Measurements from ENCODE around the gene COL6A1.

The COL6A1 gene

GRCh38 chr21:45990741-45991605, 9.4 kb downstream of the COL6A1 start:
- H3K36me3 ChIP-seq (replicated peaks): peaks cover 83% of the 10 kb centered on the region
- no peak for DNase-seq
- in situ Hi-C loops (cut with HindIII; ENCODE audit: low pct_ligation_motif_present, low sequenced_read_pairs): no loop called here
- no peak for TF ChIP-seq CTCF (IDR thresholded peaks at IDR 0.05; ENCODE audit: low read depth, low read length, missing control alignments)
- H3K27ac ChIP-seq: no peak overlapping the region
- no peak overlapping the region for H3K4me3 ChIP-seq (ENCODE audit: low read depth, low read length)
- no peaks in the 10 kb centered on the region for H3K27me3 ChIP-seq (replicated peaks)

- in situ Hi-C loops (cut with HindIII; ENCODE audit: low pct_ligation_motif_present, low sequenced_read_pairs): no loop called here
- peaks cover 83% of the 10 kb centered on the region for H3K36me3 ChIP-seq (replicated peaks)
- TF ChIP-seq CTCF (IDR thresholded peaks at IDR 0.05; ENCODE audit: low read depth, low read length, missing control alignments): no peak
- no peak overlapping the region for H3K4me3 ChIP-seq (ENCODE audit: low read depth, low read length)
- H3K27me3 ChIP-seq (replicated peaks): no peaks in the 10 kb centered on the region
- no peak for DNase-seq
- H3K27ac ChIP-seq: no peak overlapping the region
These were observed 10.2 kb downstream of the COL6A1 start for GRCh38 chr21:45991606-45992300.

GRCh38 chr21:45992301-45993209, 11.0 kb downstream of the COL6A1 start:
- in situ Hi-C loops (cut with HindIII; ENCODE audit: low pct_ligation_motif_present, low sequenced_read_pairs): no loop called here
- no peaks in the 10 kb centered on the region for H3K27me3 ChIP-seq (replicated peaks)
- H3K27ac ChIP-seq: no peak overlapping the region
- no peak for DNase-seq
- no peak for TF ChIP-seq CTCF (IDR thresholded peaks at IDR 0.05; ENCODE audit: low read depth, low read length, missing control alignments)
- H3K36me3 ChIP-seq (replicated peaks): peaks cover 83% of the 10 kb centered on the region
- H3K4me3 ChIP-seq (ENCODE audit: low read depth, low read length): no peak overlapping the region

GRCh38 chr21:45993210-45994085, 11.9 kb downstream of the COL6A1 start:
- Histone ChIP-seq H3K36me3 (replicated peaks) (peaks cover 91% of the 10 kb centered on the region), H3K27me3 (replicated peaks) (no peaks in the 10 kb centered on the region), H3K4me3 (ENCODE audit: low read depth, low read length) (no peak overlapping the region), H3K27ac (no peak overlapping the region)
- no peak for TF ChIP-seq CTCF (IDR thresholded peaks at IDR 0.05; ENCODE audit: low read depth, low read length, missing control alignments)
- no peak for DNase-seq
- in situ Hi-C loops (cut with HindIII; ENCODE audit: low pct_ligation_motif_present, low sequenced_read_pairs): no loop called here

- TF ChIP-seq CTCF (IDR thresholded peaks at IDR 0.05; ENCODE audit: low read depth, low read length, missing control alignments): no peak
- Histone ChIP-seq H3K36me3 (replicated peaks) (peaks cover 91% of the 10 kb centered on the region), H3K27me3 (replicated peaks) (no peaks in the 10 kb centered on the region), H3K4me3 (ENCODE audit: low read depth, low read length) (no peak overlapping the region), H3K27ac (no peak overlapping the region)
- in situ Hi-C loops (cut with HindIII; ENCODE audit: low pct_ligation_motif_present, low sequenced_read_pairs): no loop called here
- no peak for DNase-seq
These were observed 12.6 kb downstream of the COL6A1 start for GRCh38 chr21:45994086-45994661.

All from brain microvascular endothelial cell (primary cell).